GM18861 (cell line): Measurements from ENCODE around the gene GTF2A1.

Source experiments
- ATAC-seq: cut with Tn5 transposase; IDR thresholded peaks from one replicate; pipeline ENCODE4 v1.9.1; 2021; ENCODE audit not compliant: unreplicated experiment

The GTF2A1 gene

DNA sequence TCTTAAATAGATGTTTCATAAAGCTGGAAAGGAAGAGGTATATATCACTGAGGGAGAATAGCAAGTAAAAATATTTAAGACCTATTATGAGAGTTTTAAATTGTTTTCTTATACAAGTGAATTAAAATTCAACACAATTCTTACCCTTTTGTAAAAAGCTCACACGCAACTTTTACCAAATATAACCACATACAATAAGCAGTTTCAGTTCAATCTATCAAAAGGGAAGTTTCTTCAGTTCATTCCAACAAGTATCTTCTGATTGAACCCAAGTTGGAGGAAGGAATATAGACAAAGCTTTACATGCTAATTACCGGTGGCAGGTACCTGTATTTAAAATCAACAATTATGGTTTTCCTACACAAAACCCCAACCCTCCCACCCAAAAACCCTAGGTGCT lies 41.1 kb downstream of the GTF2A1 start:
- ATAC-seq, result no peak

GRCh38 chr14:81178063-81178462 lies 42.7 kb downstream of the GTF2A1 start:
- ATAC-seq, result peak; percentile 61

GRCh38 chr14:81177225-81177624 lies 43.5 kb downstream of the GTF2A1 start:
- ATAC-seq, result no peak

GRCh38 chr14:81176241-81176640 lies 44.5 kb downstream of the GTF2A1 start:
- no peak for ATAC-seq

DNA sequence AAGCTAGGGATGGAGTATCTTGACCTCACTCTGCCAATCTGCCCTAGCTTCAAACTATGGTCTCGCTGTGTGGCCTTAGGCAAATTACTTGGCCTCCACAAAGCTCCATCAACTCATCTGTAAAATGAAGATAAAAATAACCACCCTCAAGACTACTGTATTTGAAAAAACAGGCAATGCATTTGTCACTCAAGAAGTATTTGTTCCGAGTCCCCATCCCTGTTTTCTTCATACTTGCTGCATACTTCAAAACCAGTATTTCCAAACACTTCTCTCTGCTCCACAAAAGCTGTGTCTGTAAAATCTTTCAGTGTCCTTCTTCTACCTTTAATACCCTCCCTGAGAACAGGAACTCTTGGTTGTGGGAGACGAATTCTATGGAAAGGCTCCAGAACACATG lies 47.9 kb downstream of the GTF2A1 start:
- peak; percentile 25 for ATAC-seq

- ATAC-seq, result peak; percentile 16
These were observed 48.4 kb downstream of the GTF2A1 start for GRCh38 chr14:81172353-81172752.

DNA sequence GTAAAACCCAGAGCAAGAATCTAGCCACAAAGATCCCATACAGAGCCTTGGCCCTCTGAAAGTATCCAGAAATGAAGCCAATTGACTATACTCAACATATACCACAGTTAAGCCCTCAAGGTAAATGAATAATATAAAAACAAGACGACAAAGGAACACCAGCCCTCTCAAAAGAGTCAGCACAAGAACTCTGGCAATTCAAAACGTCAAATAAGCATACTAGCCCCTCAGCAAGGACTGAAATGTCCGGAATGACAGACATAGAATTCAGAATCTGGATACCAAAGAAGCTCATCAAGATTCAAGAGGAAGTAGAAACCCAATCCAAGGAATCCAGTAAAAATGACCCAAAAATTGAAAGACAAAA lies 49.9 kb downstream of the GTF2A1 start:
- ATAC-seq, result no peak

- peak; percentile 87 for ATAC-seq
These were observed 50.5 kb downstream of the GTF2A1 start for GRCh38 chr14:81170104-81170828.

DNA sequence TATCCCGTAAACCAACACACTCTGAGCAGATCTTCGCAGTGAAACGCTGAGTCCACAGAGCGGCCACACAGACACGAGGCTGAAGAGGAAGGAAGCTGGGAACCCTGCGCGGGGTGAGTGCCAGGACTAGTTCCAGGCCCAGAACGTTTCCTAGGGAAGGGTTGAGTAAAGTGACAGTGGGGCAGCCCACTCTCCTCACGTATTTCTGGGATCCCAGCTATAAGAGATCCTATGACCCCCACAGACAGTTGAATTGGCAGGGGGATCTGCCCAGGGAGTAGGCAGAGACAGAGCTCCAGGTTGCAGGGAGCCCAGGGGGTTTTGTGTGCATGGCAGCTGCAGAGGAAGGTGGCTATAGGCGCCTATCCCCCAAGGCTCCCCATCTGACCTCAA lies 51.1 kb downstream of the GTF2A1 start:
- ATAC-seq, result peak; percentile 10

DNA sequence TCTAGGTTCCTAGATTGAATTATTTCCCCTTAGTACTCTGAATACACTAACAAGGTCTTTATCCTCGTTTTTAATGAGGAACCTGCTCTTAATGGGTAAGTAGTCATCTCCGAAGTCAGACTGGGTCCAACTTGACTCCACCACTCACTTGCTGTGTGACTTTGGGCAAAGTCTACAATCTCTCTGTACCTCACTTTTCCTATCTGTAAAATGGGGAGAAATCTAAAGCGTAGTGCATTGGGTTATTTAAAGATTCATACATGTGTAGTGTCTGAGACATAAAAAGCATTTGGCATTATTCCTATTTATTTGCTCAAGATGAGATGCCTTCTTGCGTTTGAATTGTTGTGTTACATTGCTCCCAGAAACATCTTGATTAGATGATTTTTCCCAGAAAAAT lies 51.5 kb downstream of the GTF2A1 start:
- no peak for ATAC-seq

DNA sequence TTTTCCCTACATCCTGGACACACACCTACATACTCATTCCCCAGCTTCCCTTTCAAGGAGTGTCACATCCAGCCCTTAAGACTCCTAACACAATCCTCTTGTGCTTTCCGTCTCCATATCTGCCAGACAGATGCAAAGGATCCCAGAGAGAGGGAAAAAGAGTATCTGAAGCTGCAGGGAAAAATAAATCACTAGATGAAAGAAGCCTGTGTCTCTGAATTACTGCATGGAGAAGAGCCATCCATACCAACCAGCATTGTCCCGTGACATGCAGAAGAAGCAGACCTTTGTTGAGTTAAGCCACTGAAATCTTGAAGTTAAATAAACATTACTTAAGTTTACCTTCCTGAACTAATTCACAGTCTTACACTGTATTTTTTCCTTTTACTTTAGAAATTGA lies 54.6 kb downstream of the GTF2A1 start:
- ATAC-seq, result no peak

DNA sequence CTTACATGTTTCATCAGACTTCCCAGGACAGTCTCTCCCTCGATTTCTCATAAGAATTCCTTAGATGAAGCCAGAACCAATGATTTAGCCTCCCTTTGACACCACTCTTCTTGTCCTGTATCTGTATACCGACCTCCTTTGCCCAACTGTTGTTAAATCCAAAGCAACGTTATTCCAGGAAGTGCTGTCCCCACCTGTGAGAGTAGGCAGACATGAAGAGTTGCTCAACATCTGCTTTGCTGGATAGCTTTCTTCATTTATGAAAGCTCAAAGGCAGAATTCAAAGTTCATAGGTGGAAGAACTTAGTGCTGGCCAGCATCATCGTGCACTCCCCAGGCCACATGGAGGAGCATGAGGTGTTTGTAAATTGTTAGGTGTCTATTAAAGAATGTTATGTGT lies 55.6 kb downstream of the GTF2A1 start:
- no peak for ATAC-seq

DNA sequence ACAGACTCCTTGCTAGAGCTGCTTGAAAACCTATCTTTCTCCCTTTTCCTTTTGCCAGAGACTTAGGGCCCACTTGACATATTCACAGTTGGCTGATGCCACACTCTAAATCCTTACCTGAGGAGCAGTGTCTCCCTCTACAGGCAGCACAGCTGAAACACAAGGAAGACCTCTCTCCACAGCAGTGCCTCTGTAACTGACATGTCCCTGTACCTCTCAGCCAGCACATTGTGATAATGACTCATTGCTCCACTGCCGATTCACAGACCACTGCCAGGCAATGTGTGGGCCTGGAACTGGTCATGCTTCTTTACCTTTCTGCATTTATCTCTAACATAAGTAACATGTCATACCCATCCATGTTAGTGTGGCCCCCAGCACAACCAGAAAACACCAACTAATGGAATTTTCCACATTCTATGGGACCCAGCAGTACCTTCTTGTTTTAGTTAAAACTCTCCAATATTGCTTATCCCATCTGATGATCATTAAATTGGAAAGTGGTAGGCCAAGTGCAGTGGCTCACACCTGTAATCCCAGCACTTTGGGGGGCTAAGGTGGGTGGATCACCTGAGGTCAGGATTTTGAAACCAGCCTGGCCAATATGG lies 56.5 kb downstream of the GTF2A1 start:
- peak; percentile 95 for ATAC-seq

GRCh38 chr14:81162941-81163340 lies 57.8 kb downstream of the GTF2A1 start:
- no peak for ATAC-seq

- ATAC-seq, result no peak
These were observed 59.0 kb downstream of the GTF2A1 start for GRCh38 chr14:81161749-81162148.

GRCh38 chr14:81161088-81161487 lies 59.7 kb downstream of the GTF2A1 start:
- ATAC-seq, result no peak

DNA sequence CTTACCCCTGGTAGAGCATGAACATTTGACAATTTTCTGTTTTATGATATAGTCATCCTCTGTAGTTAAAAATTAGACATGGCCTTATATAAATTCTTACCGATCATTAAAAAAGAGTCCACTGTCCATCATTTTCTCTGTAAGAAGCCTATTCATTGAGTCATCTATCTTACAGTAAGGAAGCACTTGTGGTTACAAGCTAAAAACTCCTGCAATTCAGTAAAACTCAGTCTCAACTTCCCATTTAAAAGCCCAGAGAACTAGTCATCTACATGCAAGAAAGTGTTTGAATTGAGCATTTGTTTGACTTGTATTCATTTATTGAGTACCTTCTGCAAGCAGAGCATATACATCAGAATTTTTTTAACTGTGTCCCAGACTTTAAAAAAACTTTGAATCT lies 63.3 kb downstream of the GTF2A1 start:
- ATAC-seq, result no peak

DNA sequence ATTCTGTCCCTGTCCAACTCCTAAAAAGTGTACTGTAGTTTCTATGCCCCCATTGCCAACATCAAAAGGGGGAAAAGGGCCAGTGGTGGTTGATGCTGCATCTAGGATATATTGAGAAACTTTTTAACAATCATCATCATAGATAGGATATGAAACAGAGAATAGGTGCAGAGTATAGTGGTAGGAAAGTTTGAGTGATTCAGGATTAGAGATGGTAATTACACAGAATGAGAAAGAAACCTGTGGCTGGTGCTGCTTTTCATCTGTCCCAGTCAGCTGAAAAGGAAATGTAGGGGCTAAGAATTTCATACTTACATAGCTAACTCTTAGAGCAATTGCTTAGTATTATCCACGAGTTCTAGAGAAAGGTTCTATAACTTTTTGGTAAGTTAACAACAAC lies 67.6 kb downstream of the GTF2A1 start:
- no peak for ATAC-seq

GRCh38 chr14:81148635-81149034 lies 72.1 kb downstream of the GTF2A1 start:
- ATAC-seq, result no peak

GRCh38 chr14:81147140-81147897 lies 73.4 kb downstream of the GTF2A1 start:
- ATAC-seq, result no peak

DNA sequence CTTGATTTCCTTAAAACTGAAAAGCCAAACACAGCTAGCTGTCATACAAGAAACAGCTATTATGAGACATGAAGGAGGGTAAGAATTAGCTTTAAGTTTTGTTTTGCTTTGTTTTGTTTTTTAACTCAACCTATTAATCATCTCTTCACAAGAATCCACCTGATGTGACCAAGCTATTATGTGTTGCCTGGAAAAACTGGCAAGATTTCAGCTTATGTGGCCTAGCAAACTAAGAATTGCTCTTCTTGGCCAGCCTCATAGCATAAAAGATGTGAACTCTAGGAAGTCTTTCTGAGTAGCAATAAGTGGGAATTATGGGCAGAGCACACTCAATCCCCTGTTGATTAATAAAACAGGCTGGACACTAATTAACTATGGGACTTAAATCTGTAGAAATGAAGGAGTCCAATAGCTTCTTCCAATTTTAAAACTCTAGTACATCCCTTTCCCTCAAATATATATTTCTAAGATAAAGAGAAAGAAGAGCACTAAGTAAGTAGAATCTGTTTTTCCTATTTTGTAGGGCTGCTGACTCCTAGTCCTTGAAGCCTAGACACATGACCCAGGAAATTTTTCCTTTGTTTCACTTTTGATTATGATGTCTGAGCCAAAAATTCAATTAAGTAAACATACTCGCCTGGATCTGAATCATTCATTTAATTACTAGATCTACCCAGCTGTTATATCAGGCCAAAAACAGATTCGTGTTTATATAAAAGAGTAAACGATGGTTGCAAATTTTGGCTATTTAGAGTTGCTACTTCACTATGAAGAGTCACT lies 75.7 kb downstream of the GTF2A1 start:
- ATAC-seq, result no peak
